Erythroblast (primary cell): Measurements from ENCODE around the gene PRKAR2B.

ENCODE experiments used
- GATA1 ChIP-seq: IDR thresholded peaks from 2 replicates; pipeline ENCODE4 v1.6.1; 2011; ENCODE audit warnings: low read depth, mild to moderate bottlenecking, control low read depth, low read length, moderate library complexity
- POLR2A ChIP-seq: IDR thresholded peaks from 2 replicates; pipeline ENCODE4 v1.6.1; 2011; ENCODE audit warnings: mild to moderate bottlenecking, low read length

DNA sequence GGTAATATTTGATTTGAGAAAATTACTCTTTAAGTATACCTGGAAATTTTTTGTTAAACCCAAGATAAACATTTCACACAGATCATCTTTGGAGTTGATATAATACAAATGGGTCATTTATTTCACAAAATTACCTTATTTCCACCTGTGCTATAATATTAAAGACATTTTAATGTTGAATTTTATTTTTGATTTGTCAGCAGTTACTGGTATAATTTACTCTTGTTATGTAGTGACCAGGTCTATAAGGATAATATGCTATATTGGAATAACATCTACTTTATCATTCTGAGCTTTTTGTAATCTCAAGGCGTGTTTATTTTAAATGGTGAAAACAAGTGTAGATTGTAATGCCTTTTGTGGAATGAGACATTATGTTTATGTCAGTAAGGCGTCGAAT, 26.6 kb downstream of the PRKAR2B start:
- TF ChIP-seq POLR2A (no peak), GATA1 (no peak)
